ENCODE measurements around the gene UACA.

DNA sequence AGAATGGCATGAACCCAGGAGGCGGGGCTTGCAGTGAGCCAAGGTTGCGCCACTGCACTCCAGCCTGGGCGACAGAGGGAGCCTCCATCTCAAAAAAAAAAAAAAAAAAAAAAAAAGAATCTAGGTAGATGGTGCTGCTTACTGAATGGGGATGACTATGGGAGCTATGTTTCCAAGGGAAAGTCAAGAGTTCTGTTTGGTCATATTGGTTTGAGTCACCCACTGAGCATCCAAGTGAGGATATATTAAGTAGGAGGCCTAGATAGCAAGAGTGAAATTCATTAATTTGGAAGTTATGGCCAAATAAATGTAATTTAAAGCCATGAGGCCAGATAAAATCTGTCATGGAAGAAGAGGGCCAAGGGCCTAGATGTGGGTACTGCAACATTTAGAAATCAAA, 9.0 kb upstream of the UACA start:
- TF ChIP-seq, protein P1, sequence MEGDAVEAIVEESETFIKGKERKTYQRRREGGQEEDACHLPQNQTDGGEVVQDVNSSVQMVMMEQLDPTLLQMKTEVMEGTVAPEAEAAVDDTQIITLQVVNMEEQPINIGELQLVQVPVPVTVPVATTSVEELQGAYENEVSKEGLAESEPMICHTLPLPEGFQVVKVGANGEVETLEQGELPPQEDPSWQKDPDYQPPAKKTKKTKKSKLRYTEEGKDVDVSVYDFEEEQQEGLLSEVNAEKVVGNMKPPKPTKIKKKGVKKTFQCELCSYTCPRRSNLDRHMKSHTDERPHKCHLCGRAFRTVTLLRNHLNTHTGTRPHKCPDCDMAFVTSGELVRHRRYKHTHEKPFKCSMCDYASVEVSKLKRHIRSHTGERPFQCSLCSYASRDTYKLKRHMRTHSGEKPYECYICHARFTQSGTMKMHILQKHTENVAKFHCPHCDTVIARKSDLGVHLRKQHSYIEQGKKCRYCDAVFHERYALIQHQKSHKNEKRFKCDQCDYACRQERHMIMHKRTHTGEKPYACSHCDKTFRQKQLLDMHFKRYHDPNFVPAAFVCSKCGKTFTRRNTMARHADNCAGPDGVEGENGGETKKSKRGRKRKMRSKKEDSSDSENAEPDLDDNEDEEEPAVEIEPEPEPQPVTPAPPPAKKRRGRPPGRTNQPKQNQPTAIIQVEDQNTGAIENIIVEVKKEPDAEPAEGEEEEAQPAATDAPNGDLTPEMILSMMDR (conservative IDR thresholded peaks at IDR 0.05; ENCODE audit: low read length), result no peak
- TF ChIP-seq EZH2phosphoT487 (IDR thresholded peaks at IDR 0.05; ENCODE audit: borderline replicate concordance), result no peak
